ENCODE data around the gene MTSS2.

Gene MTSS2

GRCh38 chr16:70685938-70686375 lies at the start of gene MTSS2:
Gene MTSS2 (minus strand): TSS chr16:70686053. CDS start chr16:70685791, 262 bp downstream.
- Histone ChIP-seq H3K27me3 (ENCODE audit: control insufficient read depth, insufficient read depth, low read length) (no peaks in the 10 kb centered on the region), H3K4me1 (ENCODE audit: control insufficient read depth, insufficient read depth, low read length) (peaks cover 77% of the 10 kb centered on the region)

GRCh38 chr16:70735141-70735979 lies 49.5 kb upstream of the MTSS2 start:
- Histone ChIP-seq H3K4me3 (ENCODE audit: low read length) (no peak overlapping the region), H3K4me1 (ENCODE audit: control insufficient read depth, insufficient read depth, low read length) (peaks cover 40% of the 10 kb centered on the region)

More at GRCh38 chr16:70685938-70686375, at the start of gene MTSS2:
- H3K27ac ChIP-seq (ENCODE audit: low read depth, low read length): peak within 1 kb of the TSS; percentile 98
- no peaks in the 10 kb centered on the region for H3K36me3 ChIP-seq (ENCODE audit: control insufficient read depth, insufficient read depth, low read length)
- peak within 1 kb of the TSS; percentile 63 for H3K9ac ChIP-seq (ENCODE audit: low read length)
- H3K4me3 ChIP-seq (ENCODE audit: low read length): peak within 1 kb of the TSS; percentile 75

GRCh38 chr16:70734522-70735095 lies 48.8 kb upstream of the MTSS2 start:
- Histone ChIP-seq H3K27ac (ENCODE audit: low read depth, low read length) (peak overlapping the region; percentile 98), H3K4me1 (ENCODE audit: control insufficient read depth, insufficient read depth, low read length) (peaks cover 40% of the 10 kb centered on the region)

More at GRCh38 chr16:70735141-70735979, 49.5 kb upstream of the MTSS2 start:
- Histone ChIP-seq H3K27ac (ENCODE audit: low read depth, low read length) (peak overlapping the region; percentile 98), H3K36me3 (ENCODE audit: control insufficient read depth, insufficient read depth, low read length) (no peaks in the 10 kb centered on the region), H3K27me3 (ENCODE audit: control insufficient read depth, insufficient read depth, low read length) (no peaks in the 10 kb centered on the region), H3K9ac (ENCODE audit: low read length) (peak overlapping the region; percentile 24)

GRCh38 chr16:70730944-70731343 lies 45.1 kb upstream of the MTSS2 start:
- no peaks in the 10 kb centered on the region for H3K27me3 ChIP-seq (ENCODE audit: control insufficient read depth, insufficient read depth, low read length)
- H3K4me1 ChIP-seq (ENCODE audit: control insufficient read depth, insufficient read depth, low read length): peaks cover 29% of the 10 kb centered on the region
- no peak overlapping the region for H3K27ac ChIP-seq (ENCODE audit: low read depth, low read length)
- H3K4me3 ChIP-seq (ENCODE audit: low read length): no peak overlapping the region
- no peak overlapping the region for H3K9ac ChIP-seq (ENCODE audit: low read length)
- no peaks in the 10 kb centered on the region for H3K36me3 ChIP-seq (ENCODE audit: control insufficient read depth, insufficient read depth, low read length)

More at GRCh38 chr16:70734522-70735095, 48.8 kb upstream of the MTSS2 start:
- Histone ChIP-seq H3K27me3 (ENCODE audit: control insufficient read depth, insufficient read depth, low read length) (no peaks in the 10 kb centered on the region), H3K4me3 (ENCODE audit: low read length) (no peak overlapping the region), H3K9ac (ENCODE audit: low read length) (no peak overlapping the region), H3K36me3 (ENCODE audit: control insufficient read depth, insufficient read depth, low read length) (no peaks in the 10 kb centered on the region)

- Histone ChIP-seq H3K9ac (ENCODE audit: low read length) (no peak overlapping the region), H3K4me1 (ENCODE audit: control insufficient read depth, insufficient read depth, low read length) (peaks cover 29% of the 10 kb centered on the region), H3K36me3 (ENCODE audit: control insufficient read depth, insufficient read depth, low read length) (no peaks in the 10 kb centered on the region), H3K27me3 (ENCODE audit: control insufficient read depth, insufficient read depth, low read length) (no peaks in the 10 kb centered on the region), H3K27ac (ENCODE audit: low read depth, low read length) (no peak overlapping the region), H3K4me3 (ENCODE audit: low read length) (no peak overlapping the region)
Observed at GRCh38 chr16:70730031-70730430, 44.2 kb upstream of the MTSS2 start.

GRCh38 chr16:70729292-70729691 lies 43.4 kb upstream of the MTSS2 start:
- no peaks in the 10 kb centered on the region for H3K27me3 ChIP-seq (ENCODE audit: control insufficient read depth, insufficient read depth, low read length)
- no peak overlapping the region for H3K4me3 ChIP-seq (ENCODE audit: low read length)
- no peak overlapping the region for H3K27ac ChIP-seq (ENCODE audit: low read depth, low read length)
- H3K4me1 ChIP-seq (ENCODE audit: control insufficient read depth, insufficient read depth, low read length): peaks cover 29% of the 10 kb centered on the region
- no peak overlapping the region for H3K9ac ChIP-seq (ENCODE audit: low read length)
- no peaks in the 10 kb centered on the region for H3K36me3 ChIP-seq (ENCODE audit: control insufficient read depth, insufficient read depth, low read length)

GRCh38 chr16:70728150-70728549 lies 42.3 kb upstream of the MTSS2 start:
- Histone ChIP-seq H3K9ac (ENCODE audit: low read length) (no peak overlapping the region), H3K36me3 (ENCODE audit: control insufficient read depth, insufficient read depth, low read length) (no peaks in the 10 kb centered on the region), H3K4me1 (ENCODE audit: control insufficient read depth, insufficient read depth, low read length) (peaks cover 29% of the 10 kb centered on the region), H3K27ac (ENCODE audit: low read depth, low read length) (no peak overlapping the region), H3K27me3 (ENCODE audit: control insufficient read depth, insufficient read depth, low read length) (no peaks in the 10 kb centered on the region), H3K4me3 (ENCODE audit: low read length) (no peak overlapping the region)

- Histone ChIP-seq H3K4me3 (ENCODE audit: low read length) (no peak overlapping the region), H3K4me1 (ENCODE audit: control insufficient read depth, insufficient read depth, low read length) (peaks cover 27% of the 10 kb centered on the region), H3K9ac (ENCODE audit: low read length) (no peak overlapping the region)
Observed at GRCh38 chr16:70726892-70727361, 41.1 kb upstream of the MTSS2 start.

GRCh38 chr16:70725912-70726828 lies 40.3 kb upstream of the MTSS2 start:
- H3K36me3 ChIP-seq (ENCODE audit: control insufficient read depth, insufficient read depth, low read length): no peaks in the 10 kb centered on the region
- no peak overlapping the region for H3K9ac ChIP-seq (ENCODE audit: low read length)
- peaks cover 27% of the 10 kb centered on the region for H3K4me1 ChIP-seq (ENCODE audit: control insufficient read depth, insufficient read depth, low read length)
- no peaks in the 10 kb centered on the region for H3K27me3 ChIP-seq (ENCODE audit: control insufficient read depth, insufficient read depth, low read length)
- H3K27ac ChIP-seq (ENCODE audit: low read depth, low read length): peak overlapping the region; percentile 96
- peak overlapping the region; percentile 16 for H3K4me3 ChIP-seq (ENCODE audit: low read length)

More at GRCh38 chr16:70726892-70727361, 41.1 kb upstream of the MTSS2 start:
- Histone ChIP-seq H3K36me3 (ENCODE audit: control insufficient read depth, insufficient read depth, low read length) (no peaks in the 10 kb centered on the region), H3K27me3 (ENCODE audit: control insufficient read depth, insufficient read depth, low read length) (no peaks in the 10 kb centered on the region), H3K27ac (ENCODE audit: low read depth, low read length) (peak overlapping the region; percentile 96)

GRCh38 chr16:70725024-70725911 lies 39.4 kb upstream of the MTSS2 start:
- Histone ChIP-seq H3K27ac (ENCODE audit: low read depth, low read length) (peak overlapping the region; percentile 96), H3K9ac (ENCODE audit: low read length) (no peak overlapping the region), H3K27me3 (ENCODE audit: control insufficient read depth, insufficient read depth, low read length) (no peaks in the 10 kb centered on the region), H3K36me3 (ENCODE audit: control insufficient read depth, insufficient read depth, low read length) (no peaks in the 10 kb centered on the region), H3K4me1 (ENCODE audit: control insufficient read depth, insufficient read depth, low read length) (peaks cover 27% of the 10 kb centered on the region), H3K4me3 (ENCODE audit: low read length) (no peak overlapping the region)
